K562 (cell line): Measurements from ENCODE around the gene SLC1A5. TPM values are rescaled to one million over a fixed set of nuclear protein-coding genes. Genes with fewer than 3 reads are reported as not detected.
A peak's percentile ranks its signal among the peaks of the same experiment; 100 is the strongest.

Source experiments
- ATAC-seq: fragments of 200-7000 bp; cut with Tn5 transposase; 3 replicates; pipeline ENCODE4 v1.9.1; 2020; ENCODE audit warnings: moderate library complexity
- BruUV-seq: library from RNA; stranded (reverse); fragments of 400-500 nt; replicated peaks from 2 replicates; lab custom pipeline; 2021; lab: Mats Ljungman, UMichigan
- CTCF ChIA-PET: fragments of 300-600 bp; formaldehyde crosslinking; extraction: SDS; loops from one replicate; lab custom pipeline; 2021; ENCODE audit warnings: low intra/inter-chr PET ratio; lab: Yijun Ruan, JAX
- POLR2A ChIA-PET: fragments of 300-600, 350-650 bp; sonication (Branson Sonifier 250); formaldehyde crosslinking; extraction: SDS; loops from one replicate; lab custom pipeline; 2021; ENCODE audit warnings: antibody characterized with exemption, inconsistent platforms; lab: Yijun Ruan, JAX
- DNase-seq, 4 experiments: peaks; one replicate each; pipeline versions ENCODE4 v3.0.0 to v3.0.0-alpha.2; 2011 to 2018; ENCODE audit warnings: low spot score in 3 of 4, mixed read lengths in 3 of 4; ENCODE audit errors: extremely low read depth in 1 of 4
- FAIRE-seq: peaks from 2 replicates; lab custom pipeline; 2011; peaks lifted over from hg19 to GRCh38; lab: Jason Lieb, UNC
- H2AFZ ChIP-seq: 2 replicates; pipeline ENCODE4 v1.6.0; 2011; ENCODE audit warnings: low read depth, low read length, control low read depth, inconsistent platforms
- H3K27ac ChIP-seq: fragments of 200-600 bp; 3 replicates; pipeline ENCODE4 v1.8.0; 2011; ENCODE audit warnings: low read depth, mild to moderate bottlenecking, control low read depth, inconsistent platforms, low read length, moderate library complexity, mixed read lengths; ENCODE audit errors: extremely low read depth
- H3K27me3 ChIP-seq, 2 experiments: fragments of 300-600 bp in 1 of 2; 2 replicates in 1 of 2; 3 replicates in 1 of 2; pipeline versions ENCODE4 v1.6.0 to v1.8.0; 2011; ENCODE audit warnings: inconsistent platforms in 2 of 2, low read length in 2 of 2, mild to moderate bottlenecking in 1 of 2, mixed read lengths in 1 of 2, moderate library complexity in 1 of 2; ENCODE audit not compliant: control insufficient read depth in 2 of 2, insufficient read depth in 2 of 2
- H3K36me3 ChIP-seq: fragments of 300-600 bp; 3 replicates; pipeline ENCODE4 v1.8.0; 2011; ENCODE audit warnings: mild to moderate bottlenecking, low read length, inconsistent platforms; ENCODE audit not compliant: control insufficient read depth, insufficient read depth
- H3K4me1 ChIP-seq, 2 experiments: fragments of 200-600 bp in 1 of 2; replicated peaks in 1 of 2; 2 replicates in 1 of 2; 3 replicates in 1 of 2; pipeline versions ENCODE4 v1.5.1 to v1.8.0; 2011; ENCODE audit warnings: inconsistent platforms in 2 of 2, low read length in 2 of 2, mild to moderate bottlenecking in 1 of 2, mixed read lengths in 1 of 2, moderate library complexity in 1 of 2; ENCODE audit not compliant: control insufficient read depth in 2 of 2, insufficient read depth in 2 of 2
- H3K4me2 ChIP-seq: 2 replicates; pipeline ENCODE4 v1.6.1; 2011; ENCODE audit warnings: low read length, control low read depth, inconsistent platforms, mixed read lengths; ENCODE audit not compliant: insufficient read depth
- H3K4me3 ChIP-seq: fragments of 200-600 bp; sonication (generic), shearing (Covaris generic); 2 replicates; pipeline ENCODE4 v1.5.1; 2016; ENCODE audit warnings: control low read depth, inconsistent platforms
- H3K79me2 ChIP-seq: fragments of 200-600 bp; 3 replicates; pipeline ENCODE4 v1.8.0; 2011; ENCODE audit warnings: low read length, inconsistent platforms; ENCODE audit not compliant: control insufficient read depth, insufficient read depth
- H3K9ac ChIP-seq, 2 experiments: 2 replicates each; pipeline versions ENCODE4 v1.6.0 to v1.6.1; 2011; ENCODE audit warnings: low read depth in 2 of 2, low read length in 2 of 2, control low read depth in 1 of 2, inconsistent platforms in 1 of 2, mild to moderate bottlenecking in 1 of 2, mixed read lengths in 1 of 2; ENCODE audit not compliant: insufficient read depth in 1 of 2
- H3K9me1 ChIP-seq: one replicate; pipeline ENCODE4 v1.6.0; 2011; ENCODE audit warnings: inconsistent platforms, mild to moderate bottlenecking, low read length, moderate library complexity; ENCODE audit not compliant: control insufficient read depth, insufficient read depth
- H3K9me3 ChIP-seq: replicated peaks from 2 replicates; pipeline ENCODE4 v1.5.1; 2011; ENCODE audit warnings: low read depth, low read length, inconsistent platforms; ENCODE audit not compliant: control insufficient read depth, insufficient read depth
- H4K20me1 ChIP-seq: replicated peaks from 2 replicates; pipeline ENCODE4 v1.6.1; 2011; ENCODE audit warnings: low read length, inconsistent platforms, mixed read lengths; ENCODE audit not compliant: control insufficient read depth, insufficient read depth
- CEBPB ChIP-seq: fragments of 450-650 bp; IDR thresholded peaks from 2 replicates; pipeline ENCODE4 v1.6.1; 2016; ENCODE audit warnings: missing genetic modification characterization, missing compliant biosample characterization
- GATA2 ChIP-seq: sonication (generic); formaldehyde crosslinking; IDR thresholded peaks from 2 replicates; pipeline ENCODE4 v1.4.0; 2020; ENCODE audit warnings: mild to moderate bottlenecking, missing genetic modification reagents
- KLF1 ChIP-seq: fragments of 450-650 bp; IDR thresholded peaks from 2 replicates; pipeline ENCODE4 v1.6.1; 2016; ENCODE audit warnings: missing genetic modification characterization, missing compliant biosample characterization
- POLR2AphosphoS2 ChIP-seq: IDR thresholded peaks from 2 replicates; pipeline ENCODE4 v1.6.1; 2012; ENCODE audit warnings: low read length, improper control_type of control experiment
- PRMT5 ChIP-seq: sonication (generic); formaldehyde crosslinking; IDR thresholded peaks from 2 replicates; pipeline ENCODE4 v1.5.0; 2020; ENCODE audit warnings: missing genetic modification reagents
- SRSF9 ChIP-seq: fragments of 200-400 bp; formaldehyde crosslinking; IDR thresholded peaks from 2 replicates; pipeline ENCODE4 v1.6.1; 2017; ENCODE audit warnings: low read depth, low read length, borderline replicate concordance
- TOE1 ChIP-seq, 2 experiments: fragments of 450-650 bp in 1 of 2; sonication (generic) in 1 of 2; formaldehyde crosslinking in 1 of 2; IDR thresholded peaks; 2 replicates each; pipeline versions ENCODE4 v1.7.1 to v1.8.0; 2016 to 2022; ENCODE audit warnings: borderline replicate concordance in 2 of 2, mild to moderate bottlenecking in 2 of 2, antibody characterized with exemption in 1 of 2, inconsistent platforms in 1 of 2, low read depth in 1 of 2, missing genetic modification reagents in 1 of 2, moderate library complexity in 1 of 2
- ZKSCAN3 ChIP-seq: fragments of 250-450 bp; sonication (Bioruptor Pico); IDR thresholded peaks from 2 replicates; pipeline ENCODE4 v1.4.0; 2020
- ZNF3 ChIP-seq: fragments of 250-450 bp; sonication (Bioruptor Pico); IDR thresholded peaks from 2 replicates; pipeline ENCODE4 v1.5.0; 2021; ENCODE audit warnings: mild to moderate bottlenecking, moderate library complexity
- ZZZ3 ChIP-seq: fragments of 450-650 bp; IDR thresholded peaks from 2 replicates; pipeline ENCODE4 v1.6.1; 2016; ENCODE audit warnings: antibody characterized with exemption, mild to moderate bottlenecking, moderate library complexity
- WGBS: fragments of 100-300 bp; shearing (Covaris generic); methylation state at CpG from one replicate; pipeline ENCODE4 v1.1.6; 2016; ENCODE audit warnings: low coverage, mixed read lengths; ENCODE audit not compliant: insufficient coverage; ENCODE audit errors: missing lambda C conversion rate; 5-methylcytosine and 5-hydroxymethylcytosine counted together
- in situ Hi-C: fragments of 300-500 bp; cut with MboI; formaldehyde crosslinking; loops from 4 replicates; pipeline ENCODE4 v1.15.0; 2018; ENCODE audit warnings: inconsistent platforms, mixed read lengths
- intact Hi-C: fragments of 100-400 bp; cut with micrococcal nuclease; formaldehyde crosslinking; loops from 2 replicates; pipeline ENCODE4 v1.14.2; 2022
- polyA plus RNA-seq, 8 experiments: library from polyadenylated mRNA; depleted of rRNA in 4 of 8; stranded (reverse) in 5 of 8; unstranded in 3 of 8; fragments of >200 nt; fragmentation: Nextera tagmentation in 2 of 8; fragmentation: Illumina TruSeq in 1 of 8; extraction: Ambion mirVana in 2 of 8; extraction: Trizol in 1 of 8; gene quantifications; 2 replicates each; pipeline versions ENCODE4 v1.2.1 to v1.2.3, GENCODE V29; 2011 to 2014; ENCODE audit warnings: inconsistent platforms in 1 of 8, missing spikeins in 1 of 8
- total RNA-seq, 7 experiments: library from RNA; depleted of rRNA in 6 of 7; stranded (reverse); fragments of >200 nt in 6 of 7; fragmentation: Illumina TruSeq in 2 of 7; extraction: Trizol in 2 of 7; gene quantifications; 2 replicates each; pipeline versions ENCODE4 v1.2.1 to v1.2.3, GENCODE V29; 2011 to 2021; ENCODE audit warnings: low replicate concordance in 1 of 7
- TF ChIP-seq, protein P1 (sequence below): IDR thresholded peaks from 3 replicates; pipeline ENCODE4 v1.6.1; 2011; ENCODE audit warnings: borderline replicate concordance, mild to moderate bottlenecking; ENCODE audit not compliant: insufficient read length, insufficient read depth
- TF ChIP-seq, protein P2 (sequence below): fragments of 450-650 bp; formaldehyde crosslinking; IDR thresholded peaks from 2 replicates; pipeline ENCODE4 v1.4.0; 2022; ENCODE audit warnings: mild to moderate bottlenecking, moderate library complexity
- TF ChIP-seq, protein P3 (sequence below): sonication (generic); formaldehyde crosslinking; IDR thresholded peaks from 2 replicates; pipeline ENCODE4 v1.8.1; 2022; ENCODE audit warnings: missing genetic modification reagents

The SLC1A5 gene
- total and polyA plus RNA-seq, 9 of the 15 experiments (the other 6 are each of a cell fraction or from before 2014, with no cell fraction given), result 31.2 to 417 (median 134) TPM

DNA sequence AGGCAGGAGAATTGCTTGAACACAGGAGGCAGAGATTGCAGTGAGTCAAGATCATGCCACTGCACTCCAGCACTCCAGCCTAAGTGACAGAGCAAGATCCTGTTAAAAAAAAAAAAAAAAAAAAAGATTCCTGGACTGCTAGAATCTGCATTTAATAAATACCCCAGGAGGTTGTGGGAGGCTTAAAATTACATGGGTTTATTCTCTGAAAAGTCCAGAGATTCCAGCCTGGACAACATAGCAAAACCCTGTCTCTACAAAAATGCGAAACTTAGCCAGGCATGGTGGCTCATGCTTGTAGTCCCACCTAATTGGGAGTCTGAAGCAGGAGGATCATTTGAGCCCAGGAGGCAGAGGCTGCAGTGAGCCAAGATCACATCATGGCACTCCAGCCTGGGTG lies 9.5 kb upstream of the SLC1A5 start:
- POLR2A ChIA-PET, result interaction anchor here (0.6 to 6.8 kb wide), 3 partner anchors 11 to 52 kb away, joined by 3 to 89 read pairs (median 3); partner anchors contain the start of gene SLC1A5
- 50% methylated on average over 1 of the region's 1 CpG for WGBS
- Histone ChIP-seq H3K9me3 (no peaks in the 10 kb centered on the region), H2AFZ (0 out of 2 replicates have a peak overlapping the region, but pooled peaks have one; percentile 33), H3K4me3 (no peak overlapping the region), H4K20me1 (no peaks in the 10 kb centered on the region), H3K79me2 (no peaks in the 10 kb centered on the region), H3K4me1 (peaks cover 0 to 4% of the 10 kb centered on the region in 2 experiments; a peak in 3 of 5 replicates), H3K27me3 (no peaks in the 10 kb centered on the region), H3K27ac (no peak overlapping the region), H3K9me1 (no peaks in the 10 kb centered on the region), H3K36me3 (no peaks in the 10 kb centered on the region), H3K9ac (no peak overlapping the region), H3K4me2 (no peak overlapping the region)
- CTCF ChIA-PET, result no interaction called here
- intact Hi-C loops, result no loop called here
- in situ Hi-C loops, result no loop called here
- BruUV-seq, result no TSS peak
- TF ChIP-seq PRMT5 (CRISPR knock-in tag), result no peak
- TF ChIP-seq ZZZ3, result no peak
- TF ChIP-seq, protein P1, sequence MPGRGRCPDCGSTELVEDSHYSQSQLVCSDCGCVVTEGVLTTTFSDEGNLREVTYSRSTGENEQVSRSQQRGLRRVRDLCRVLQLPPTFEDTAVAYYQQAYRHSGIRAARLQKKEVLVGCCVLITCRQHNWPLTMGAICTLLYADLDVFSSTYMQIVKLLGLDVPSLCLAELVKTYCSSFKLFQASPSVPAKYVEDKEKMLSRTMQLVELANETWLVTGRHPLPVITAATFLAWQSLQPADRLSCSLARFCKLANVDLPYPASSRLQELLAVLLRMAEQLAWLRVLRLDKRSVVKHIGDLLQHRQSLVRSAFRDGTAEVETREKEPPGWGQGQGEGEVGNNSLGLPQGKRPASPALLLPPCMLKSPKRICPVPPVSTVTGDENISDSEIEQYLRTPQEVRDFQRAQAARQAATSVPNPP, result no peak
- no peak for TF ChIP-seq ZKSCAN3
- TF ChIP-seq KLF1 (tag), result no peak
- TF ChIP-seq POLR2AphosphoS2, result no peak
- TF ChIP-seq, protein P2, sequence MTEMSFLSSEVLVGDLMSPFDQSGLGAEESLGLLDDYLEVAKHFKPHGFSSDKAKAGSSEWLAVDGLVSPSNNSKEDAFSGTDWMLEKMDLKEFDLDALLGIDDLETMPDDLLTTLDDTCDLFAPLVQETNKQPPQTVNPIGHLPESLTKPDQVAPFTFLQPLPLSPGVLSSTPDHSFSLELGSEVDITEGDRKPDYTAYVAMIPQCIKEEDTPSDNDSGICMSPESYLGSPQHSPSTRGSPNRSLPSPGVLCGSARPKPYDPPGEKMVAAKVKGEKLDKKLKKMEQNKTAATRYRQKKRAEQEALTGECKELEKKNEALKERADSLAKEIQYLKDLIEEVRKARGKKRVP (CRISPR knock-in tag), result no peak
- TF ChIP-seq SRSF9, result no peak
- no peak for TF ChIP-seq ZNF3 (CRISPR knock-in tag)
- TF ChIP-seq GATA2 (CRISPR knock-in tag), result no peak
- TF ChIP-seq, protein P3, sequence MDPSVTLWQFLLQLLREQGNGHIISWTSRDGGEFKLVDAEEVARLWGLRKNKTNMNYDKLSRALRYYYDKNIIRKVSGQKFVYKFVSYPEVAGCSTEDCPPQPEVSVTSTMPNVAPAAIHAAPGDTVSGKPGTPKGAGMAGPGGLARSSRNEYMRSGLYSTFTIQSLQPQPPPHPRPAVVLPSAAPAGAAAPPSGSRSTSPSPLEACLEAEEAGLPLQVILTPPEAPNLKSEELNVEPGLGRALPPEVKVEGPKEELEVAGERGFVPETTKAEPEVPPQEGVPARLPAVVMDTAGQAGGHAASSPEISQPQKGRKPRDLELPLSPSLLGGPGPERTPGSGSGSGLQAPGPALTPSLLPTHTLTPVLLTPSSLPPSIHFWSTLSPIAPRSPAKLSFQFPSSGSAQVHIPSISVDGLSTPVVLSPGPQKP (CRISPR knock-in tag), result no peak
- TF ChIP-seq TOE1 (IDR thresholded peaks at IDR 0.05; ENCODE audit: borderline replicate concordance), result no peak
- no peak for TF ChIP-seq TOE1 (CRISPR knock-in tag; IDR thresholded peaks at IDR 0.05; ENCODE audit: borderline replicate concordance, low read depth)
- no peak for TF ChIP-seq CEBPB (tag)
- no peak for ATAC-seq
- DNase-seq, result no peak
- FAIRE-seq, result no peak
